Activated CD8-positive, alpha-beta memory T cell treated with anti-CD3 and anti-CD28 coated beads for 36 hours (primary cell): ENCODE results near the gene TBX2. TPM values are rescaled to one million over a fixed set of nuclear protein-coding genes. Genes with fewer than 3 reads are reported as not detected.

Source experiments
- CTCF ChIA-PET: fragments of 350-600 bp; sonication (Branson Sonifier 250); formaldehyde crosslinking; loops from one replicate; lab custom pipeline; 2021; ENCODE audit warnings: antibody characterized with exemption; lab: Charles Lee
- POLR2A ChIA-PET: fragments of 350-600 bp; sonication (Branson Sonifier 250); formaldehyde crosslinking; loops from one replicate; lab custom pipeline; 2021; ENCODE audit warnings: antibody characterized with exemption; lab: Charles Lee
- total RNA-seq, 2 experiments: library from RNA; stranded (reverse); gene quantifications; one replicate each; pipeline ENCODE4 v1.2.3, GENCODE V29; 2021

TBX2 gene
- total RNA-seq, 2 experiments from 2014 or later, result not detected

- CTCF ChIA-PET, result interaction anchor here (0.9 kb wide), 1 partner anchor 13 kb away, joined by 3 read pairs; no protein-coding TSS in a partner anchor
- POLR2A ChIA-PET, result no interaction called here
These were observed 8.8 kb downstream of the TBX2 start for GRCh38 chr17:61408151-61409041.

- POLR2A ChIA-PET, result no interaction called here
- CTCF ChIA-PET, result interaction anchor here (0.9 to 5.0 kb wide), 3 partner anchors 9 to 689 kb away, joined by 3 to 33 read pairs (median 5); partner anchors contain the start of gene TBX2
These were observed 9.9 kb downstream of the TBX2 start for GRCh38 chr17:61409301-61410112.

- CTCF ChIA-PET, result interaction anchor here (2.5 to 5.0 kb wide), 2 partner anchors 9 to 690 kb away, joined by 5 to 33 read pairs; partner anchors contain the start of gene TBX2
These were observed 10.7 kb downstream of the TBX2 start for GRCh38 chr17:61410141-61411010.

GRCh38 chr17:61411011-61411260, 11.3 kb downstream of the TBX2 start:
- POLR2A ChIA-PET, result no interaction called here

More at GRCh38 chr17:61410141-61411010, 10.7 kb downstream of the TBX2 start:
- POLR2A ChIA-PET, result no interaction called here

GRCh38 chr17:61411261-61412142, 11.9 kb downstream of the TBX2 start:
- ChIA-PET CTCF (interaction anchor here (0.6 to 5.0 kb wide), 16 partner anchors 9 to 691 kb away, joined by 3 to 33 read pairs (median 4); partner anchors contain the start of gene TBX2), POLR2A (no interaction called here)

More at GRCh38 chr17:61411011-61411260, 11.3 kb downstream of the TBX2 start:
- CTCF ChIA-PET, result interaction anchor here (2.5 to 5.0 kb wide), 2 partner anchors 10 to 690 kb away, joined by 5 to 33 read pairs; partner anchors contain the start of gene TBX2

GRCh38 chr17:61412143-61412859, 12.7 kb downstream of the TBX2 start:
- ChIA-PET CTCF (interaction anchor here (0.6 to 5.0 kb wide), 17 partner anchors 9 to 440 kb away, joined by 3 to 33 read pairs (median 4); partner anchors contain the start of gene TBX2), POLR2A (no interaction called here)

- ChIA-PET CTCF (interaction anchor here (1.0 to 5.0 kb wide), 10 partner anchors 8 to 441 kb away, joined by 3 to 33 read pairs (median 4); partner anchors contain the start of gene TBX2), POLR2A (interaction anchor here (0.6 kb wide), 1 partner anchor 542 kb away, joined by 4 read pairs; no protein-coding TSS in a partner anchor)
These were observed 13.4 kb downstream of the TBX2 start for GRCh38 chr17:61412860-61413660.

GRCh38 chr17:61413661-61414126, 14.1 kb downstream of the TBX2 start:
- CTCF ChIA-PET, result interaction anchor here (1.2 to 5.0 kb wide), 3 partner anchors 13 to 137 kb away, joined by 3 to 33 read pairs (median 4); partner anchors contain the start of gene TBX2

GRCh38 chr17:61414141-61414935, 14.7 kb downstream of the TBX2 start:
- CTCF ChIA-PET, result interaction anchor here (1.4 to 5.0 kb wide), 2 partner anchors 13 to 20 kb away, joined by 3 to 33 read pairs; partner anchors contain the start of gene TBX2

More at GRCh38 chr17:61413661-61414126, 14.1 kb downstream of the TBX2 start:
- POLR2A ChIA-PET, result no interaction called here

GRCh38 chr17:61414936-61415251, 15.3 kb downstream of the TBX2 start:
- ChIA-PET POLR2A (no interaction called here), CTCF (no interaction called here)

More at GRCh38 chr17:61414141-61414935, 14.7 kb downstream of the TBX2 start:
- POLR2A ChIA-PET, result no interaction called here

GRCh38 chr17:61415374-61416210, 15.9 kb downstream of the TBX2 start:
- POLR2A ChIA-PET, result no interaction called here

GRCh38 chr17:61416211-61416539, 16.5 kb downstream of the TBX2 start:
- POLR2A ChIA-PET, result no interaction called here
- CTCF ChIA-PET, result no interaction called here

More at GRCh38 chr17:61415374-61416210, 15.9 kb downstream of the TBX2 start:
- CTCF ChIA-PET, result no interaction called here

- POLR2A ChIA-PET, result no interaction called here
- CTCF ChIA-PET, result interaction anchor here (0.9 to 1.5 kb wide), 2 partner anchors 33 to 42 kb away, joined by 3 to 4 read pairs; no protein-coding TSS in a partner anchor
These were observed 17.1 kb downstream of the TBX2 start for GRCh38 chr17:61416540-61417363.
